CD14-positive monocyte (primary cell): ENCODE data around the gene BCL3. TPM values are rescaled to one million over a fixed set of nuclear protein-coding genes. Genes with fewer than 3 reads are reported as not detected.

ENCODE experiments used
- DNase-seq, 3 donors: peaks; one replicate each; pipeline ENCODE4 v3.0.0-alpha.2; 2011 to 2022
- H2AFZ ChIP-seq: 2 replicates; pipeline ENCODE4 v1.6.0; 2012; ENCODE audit warnings: mild to moderate bottlenecking, low read depth, low read length, inconsistent platforms; ENCODE audit not compliant: insufficient read depth, poor library complexity, severe bottlenecking
- H3K27ac ChIP-seq, 2 donors: 1 replicate in 1 of 2; 2 replicates in 1 of 2; pipeline ENCODE4 v1.5.1; 2012 to 2013; ENCODE audit warnings: low read length in 2 of 2, control low read depth in 1 of 2, inconsistent platforms in 1 of 2, low read depth in 1 of 2, mild to moderate bottlenecking in 1 of 2
- H3K27me3 ChIP-seq, 2 donors: one replicate each; pipeline versions ENCODE4 v1.6.0 to v1.6.1; 2011 to 2013; ENCODE audit warnings: low read length in 2 of 2; ENCODE audit not compliant: control insufficient read depth in 2 of 2, insufficient read depth in 2 of 2
- H3K36me3 ChIP-seq, 2 donors: replicated peaks in 1 of 2; 1 replicate in 1 of 2; 2 replicates in 1 of 2; pipeline versions ENCODE4 v1.5.1 to v1.6.1; 2012 to 2013; ENCODE audit warnings: low read length in 2 of 2, control low read depth in 1 of 2, inconsistent platforms in 1 of 2, mild to moderate bottlenecking in 1 of 2; ENCODE audit not compliant: insufficient read depth in 2 of 2, control insufficient read depth in 1 of 2
- H3K4me1 ChIP-seq, 2 donors: 1 replicate in 1 of 2; 2 replicates in 1 of 2; pipeline versions ENCODE4 v1.5.1 to v1.6.1; 2012 to 2013; ENCODE audit warnings: low read length in 2 of 2, control low read depth in 1 of 2, inconsistent platforms in 1 of 2, mild to moderate bottlenecking in 1 of 2, moderate library complexity in 1 of 2; ENCODE audit not compliant: insufficient read depth in 2 of 2, control insufficient read depth in 1 of 2
- H3K4me2 ChIP-seq: replicated peaks from 2 replicates; pipeline ENCODE3; 2012; ENCODE audit warnings: low read length, moderate library complexity, mild to moderate bottlenecking; ENCODE audit not compliant: poor library complexity, severe bottlenecking; ENCODE audit errors: extremely low read depth
- H3K4me3 ChIP-seq, 3 experiments: fragments of 200-600 bp in 1 of 3; sonication (generic) in 1 of 3; replicated peaks in 1 of 3; 1 replicate in 2 of 3; 2 replicates in 1 of 3; pipeline ENCODE4 v1.5.1; 2011 to 2013; ENCODE audit warnings: low read length in 3 of 3, mild to moderate bottlenecking in 3 of 3, control low read depth in 2 of 3, low read depth in 2 of 3, inconsistent platforms in 1 of 3, moderate library complexity in 1 of 3
- H3K79me2 ChIP-seq: 2 replicates; pipeline ENCODE4 v1.6.0; 2012; ENCODE audit warnings: mild to moderate bottlenecking, control low read depth, inconsistent platforms, low read length, moderate library complexity; ENCODE audit not compliant: insufficient read depth
- H3K9ac ChIP-seq: 2 replicates; pipeline ENCODE4 v1.6.0; 2017; ENCODE audit warnings: low read length, mild to moderate bottlenecking; ENCODE audit not compliant: insufficient read depth, poor library complexity, severe bottlenecking
- H3K9me3 ChIP-seq, 2 donors: replicated peaks in 1 of 2; 1 replicate in 1 of 2; 2 replicates in 1 of 2; pipeline versions ENCODE4 v1.5.1 to v1.6.1; 2012 to 2013; ENCODE audit warnings: low read length in 2 of 2, control low read depth in 1 of 2; ENCODE audit not compliant: control insufficient read depth in 1 of 2, insufficient read depth in 1 of 2
- H4K20me1 ChIP-seq: 2 replicates; pipeline ENCODE4 v1.6.0; 2012; ENCODE audit warnings: mild to moderate bottlenecking, low read length, control low read depth, moderate library complexity; ENCODE audit not compliant: insufficient read depth
- H3K27ac Mint-ChIP-seq, 7 donors: one replicate each; pipeline ENCODE4 v1.8.0; 2020; ENCODE audit warnings: mild to moderate bottlenecking in 7 of 7, mixed read lengths in 7 of 7, moderate library complexity in 6 of 7, inconsistent platforms in 2 of 7
- H3K27me3 Mint-ChIP-seq, 3 donors: one replicate each; pipeline ENCODE4 v1.8.0; 2021 to 2022; ENCODE audit warnings: low read depth in 3 of 3, mild to moderate bottlenecking in 3 of 3, mixed read lengths in 3 of 3, moderate library complexity in 3 of 3, inconsistent platforms in 1 of 3
- H3K36me3 Mint-ChIP-seq, 2 donors: one replicate each; pipeline ENCODE4 v1.8.0; 2020; ENCODE audit warnings: mixed read lengths in 2 of 2, inconsistent platforms in 1 of 2, mild to moderate bottlenecking in 1 of 2
- H3K4me1 Mint-ChIP-seq: one replicate; pipeline ENCODE4 v1.8.0; 2020; ENCODE audit warnings: mild to moderate bottlenecking, mixed read lengths
- H3K4me3 Mint-ChIP-seq, 2 donors: one replicate each; pipeline ENCODE4 v1.8.0; 2020; ENCODE audit warnings: mild to moderate bottlenecking in 2 of 2, mixed read lengths in 2 of 2, moderate library complexity in 1 of 2
- H3K9me3 Mint-ChIP-seq, 7 donors: one replicate each; pipeline ENCODE4 v1.8.0; 2020 to 2022; ENCODE audit warnings: mixed read lengths in 7 of 7, mild to moderate bottlenecking in 6 of 7, moderate library complexity in 6 of 7, inconsistent platforms in 2 of 7
- WGBS: methylation state at CpG from one replicate; pipeline ENCODE4 v1.1.5; 2013; ENCODE audit warnings: missing lambda C conversion rate; ENCODE audit not compliant: insufficient coverage; 5-methylcytosine and 5-hydroxymethylcytosine counted together
- intact Hi-C, 2 donors: fragments of 100-400 bp; cut with micrococcal nuclease; formaldehyde crosslinking; loops; one replicate each; pipeline versions ENCODE4 v1.15.0 to v1.15.1; 2023
- polyA plus RNA-seq, 3 donors: library from polyadenylated mRNA; depleted of rRNA in 1 of 3; unstranded in 2 of 3; stranded (reverse) in 1 of 3; fragments of 300-500 nt in 2 of 3; fragments of >200 nt in 1 of 3; fragmentation: Illumina TruSeq in 2 of 3; gene quantifications; 1 replicate in 2 of 3; 2 replicates in 1 of 3; pipeline ENCODE4 v1.2.3, GENCODE V29; 2012 to 2021
- TF ChIP-seq, protein P1 (sequence below): fragments of 200-600 bp; IDR thresholded peaks from one replicate; pipeline ENCODE4 v1.8.0; 2022; ENCODE audit warnings: antibody characterized with exemption, mild to moderate bottlenecking

BCL3 gene
- polyA plus RNA-seq, 3 donors = 18.7 to 160 (median 23.1) TPM

DNA sequence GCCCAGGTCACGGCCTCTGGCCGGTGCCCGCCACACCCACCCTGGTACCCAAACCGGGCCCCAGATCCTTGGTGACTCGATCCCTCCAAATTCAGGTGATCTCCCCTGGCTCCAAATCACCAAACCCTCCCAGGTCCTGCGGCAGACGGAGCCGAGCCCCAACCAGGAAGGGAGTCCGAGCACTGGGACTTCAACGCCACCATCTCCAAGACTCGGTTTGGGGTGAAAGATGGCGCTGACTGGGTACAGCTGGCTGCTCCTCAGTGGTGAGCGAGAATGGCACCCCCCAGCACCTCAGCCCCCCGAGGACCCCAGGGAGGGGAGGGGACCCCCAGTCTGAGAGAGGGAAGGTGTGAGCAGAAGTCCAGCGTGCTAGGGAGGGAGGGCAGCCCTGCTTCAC is 47.3 kb upstream of the BCL3 start:
- no peaks in the 10 kb centered on the region for H3K36me3 ChIP-seq
- intact Hi-C loops = loop anchor here in 1 of 2 donors (5.0 kb wide), 1 partner anchor 76 kb away; the partner anchor contains the start of gene CBLC
- no peaks in the 10 kb centered on the region for H3K4me1 Mint-ChIP-seq
- H3K9me3 Mint-ChIP-seq = no peaks in the 10 kb centered on the region
- peaks cover 11 to 14% (median 13%) of the 10 kb centered on the region in 3 donors for H3K27me3 Mint-ChIP-seq
- H4K20me1 ChIP-seq = no peaks in the 10 kb centered on the region
- 97% methylated on average over 11 of the region's 15 CpGs for WGBS
- peaks cover 0 to 10% of the 10 kb centered on the region in 2 donors for H3K27me3 ChIP-seq
- H3K4me2 ChIP-seq = no peak overlapping the region
- H3K27ac Mint-ChIP-seq = no peak overlapping the region
- no peak for DNase-seq
- TF ChIP-seq, protein P1, sequence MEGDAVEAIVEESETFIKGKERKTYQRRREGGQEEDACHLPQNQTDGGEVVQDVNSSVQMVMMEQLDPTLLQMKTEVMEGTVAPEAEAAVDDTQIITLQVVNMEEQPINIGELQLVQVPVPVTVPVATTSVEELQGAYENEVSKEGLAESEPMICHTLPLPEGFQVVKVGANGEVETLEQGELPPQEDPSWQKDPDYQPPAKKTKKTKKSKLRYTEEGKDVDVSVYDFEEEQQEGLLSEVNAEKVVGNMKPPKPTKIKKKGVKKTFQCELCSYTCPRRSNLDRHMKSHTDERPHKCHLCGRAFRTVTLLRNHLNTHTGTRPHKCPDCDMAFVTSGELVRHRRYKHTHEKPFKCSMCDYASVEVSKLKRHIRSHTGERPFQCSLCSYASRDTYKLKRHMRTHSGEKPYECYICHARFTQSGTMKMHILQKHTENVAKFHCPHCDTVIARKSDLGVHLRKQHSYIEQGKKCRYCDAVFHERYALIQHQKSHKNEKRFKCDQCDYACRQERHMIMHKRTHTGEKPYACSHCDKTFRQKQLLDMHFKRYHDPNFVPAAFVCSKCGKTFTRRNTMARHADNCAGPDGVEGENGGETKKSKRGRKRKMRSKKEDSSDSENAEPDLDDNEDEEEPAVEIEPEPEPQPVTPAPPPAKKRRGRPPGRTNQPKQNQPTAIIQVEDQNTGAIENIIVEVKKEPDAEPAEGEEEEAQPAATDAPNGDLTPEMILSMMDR = no peak
- no peaks in the 10 kb centered on the region for H3K9me3 ChIP-seq
- no peak overlapping the region for H3K27ac ChIP-seq
- no peak overlapping the region for H3K4me3 ChIP-seq
- no peaks in the 10 kb centered on the region for H3K4me1 ChIP-seq
- H2AFZ ChIP-seq = no peak overlapping the region
- H3K9ac ChIP-seq = no peak overlapping the region
- H3K4me3 Mint-ChIP-seq = no peak overlapping the region
- no peaks in the 10 kb centered on the region for H3K36me3 Mint-ChIP-seq
- no peaks in the 10 kb centered on the region for H3K79me2 ChIP-seq

DNA sequence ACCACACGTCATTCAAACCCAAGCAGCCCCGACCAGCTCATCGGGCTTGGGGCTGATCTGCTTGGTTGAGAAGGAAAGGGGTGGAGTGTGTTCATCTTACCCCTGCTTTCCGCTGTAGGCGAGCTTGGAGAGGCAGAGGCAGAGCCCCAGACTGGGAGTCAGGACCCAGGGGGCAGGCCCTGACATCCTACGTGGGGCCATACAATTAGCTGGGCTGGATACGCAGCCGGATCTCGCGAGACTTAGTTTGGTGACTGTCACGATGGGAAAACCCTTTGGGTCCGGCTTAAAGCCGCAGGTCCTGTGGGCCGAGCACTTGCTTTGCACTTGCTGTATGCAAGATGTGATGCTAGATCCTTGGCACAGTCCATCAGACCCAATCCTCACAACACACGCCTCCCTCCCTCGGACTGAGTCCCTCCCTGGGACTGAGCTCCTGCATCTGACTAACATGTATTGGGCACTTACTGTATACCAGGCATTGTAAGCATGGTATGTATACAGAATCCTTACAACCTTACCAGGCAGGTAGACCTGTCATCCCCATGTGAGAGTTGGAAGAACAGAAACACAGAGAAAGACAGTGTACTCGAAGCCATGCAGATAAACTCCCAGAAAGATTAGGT is 45.8 kb upstream of the BCL3 start:
- Mint-ChIP-seq H3K27ac (peak overlapping the region in 1 of 7 donors; percentile 30), H3K4me3 (no peak overlapping the region), H3K4me1 (no peaks in the 10 kb centered on the region), H3K36me3 (no peaks in the 10 kb centered on the region), H3K9me3 (no peaks in the 10 kb centered on the region), H3K27me3 (peaks cover 5 to 8% (median 6%) of the 10 kb centered on the region in 3 donors)
- H2AFZ ChIP-seq = no peak overlapping the region
- H4K20me1 ChIP-seq = no peaks in the 10 kb centered on the region
- H3K4me1 ChIP-seq = no peaks in the 10 kb centered on the region
- no peak overlapping the region for H3K4me2 ChIP-seq
- H3K4me3 ChIP-seq = no peak overlapping the region
- no peak overlapping the region for H3K9ac ChIP-seq
- no peak overlapping the region for H3K27ac ChIP-seq
- WGBS = 91% methylated on average over 14 of the region's 17 CpGs
- intact Hi-C loops = loop anchor here in 1 of 2 donors (5.0 kb wide), 1 partner anchor 75 kb away; the partner anchor contains the start of gene CBLC
- H3K79me2 ChIP-seq = no peaks in the 10 kb centered on the region
- H3K36me3 ChIP-seq = no peaks in the 10 kb centered on the region
- no peak for DNase-seq
- TF ChIP-seq, protein P1 = no peak
- H3K9me3 ChIP-seq = no peaks in the 10 kb centered on the region
- H3K27me3 ChIP-seq = peaks cover 0 to 2% of the 10 kb centered on the region in 2 donors
